Psoas muscle (tissue), 8 donors: ENCODE data around the gene OR6A2. TPM values are rescaled to one million over a fixed set of nuclear protein-coding genes. Genes with fewer than 3 reads are reported as not detected.

Experiments used
- ATAC-seq, 4 donors: fragments of 200-7000 bp; cut with Tn5 transposase; one replicate each; pipeline ENCODE4 v1.9.1; 2020; ENCODE audit warnings: moderate library complexity in 3 of 4, mild to moderate bottlenecking in 2 of 4
- DNase-seq, 2 donors: peaks; one replicate each; pipeline ENCODE4 v3.0.0-alpha.2; 2020
- H3K27ac ChIP-seq: fragments of 200-600 bp; one replicate; pipeline ENCODE4 v1.8.0; 2022
- H3K27me3 ChIP-seq, 3 donors: fragments of 200-600 bp in 1 of 3; one replicate each; pipeline versions ENCODE4 v1.6.1 to v1.8.0; 2013 to 2022; ENCODE audit warnings: low read length in 2 of 3, mild to moderate bottlenecking in 2 of 3, moderate library complexity in 1 of 3; ENCODE audit not compliant: insufficient read depth in 3 of 3
- H3K36me3 ChIP-seq, 2 donors: fragments of 200-600 bp in 1 of 2; one replicate each; pipeline versions ENCODE4 v1.6.1 to v1.8.0; 2013 to 2022; ENCODE audit warnings: low read depth in 1 of 2, mild to moderate bottlenecking in 1 of 2, moderate library complexity in 1 of 2; ENCODE audit not compliant: insufficient read depth in 1 of 2
- H3K4me1 ChIP-seq: fragments of 200-600 bp; one replicate; pipeline ENCODE4 v1.8.0; 2022
- H3K4me3 ChIP-seq: fragments of 200-600 bp; one replicate; pipeline ENCODE4 v1.8.0; 2022; ENCODE audit warnings: mild to moderate bottlenecking
- H3K9me3 ChIP-seq: fragments of 200-600 bp; one replicate; pipeline ENCODE4 v1.8.0; 2022
- WGBS, 3 donors: extraction: QIAGEN DNeasy Blood & Tissue Kit; methylation state at CpG; one replicate each; pipeline versions ENCODE4 v1.1.6 to v1.1.7; 2013; 5-methylcytosine and 5-hydroxymethylcytosine counted together
- intact Hi-C, 2 donors: fragments of 100-400 bp; cut with DNase I; formaldehyde crosslinking; loops; one replicate each; pipeline versions ENCODE4 v1.11.0 to v1.14.2; 2022
- long read RNA-seq, 2 donors: library from polyadenylated mRNA; unstranded; transcript quantifications; one replicate each; pipeline ENCODE4 v2.0.0, GENCODE V29; 2021
- polyA plus RNA-seq, 3 donors: library from polyadenylated mRNA; stranded (reverse); fragments of 200-250 nt; gene quantifications; one replicate each; pipeline ENCODE4 v1.2.3, GENCODE V29; 2013
- total RNA-seq, 4 donors: library from RNA; stranded (reverse); fragmentation: NEBNext Ultra II Directional in 2 of 4; extraction: Animal tissue kit (Norgen Biotek cat#: 25700) in 2 of 4; gene quantifications; one replicate each; pipeline versions ENCODE4 v1.2.1 to v1.2.4, GENCODE V29; 2021 to 2023
- TF ChIP-seq, protein P1 (sequence below): fragments of 200-600 bp; IDR thresholded peaks from one replicate; pipeline ENCODE4 v1.8.0; 2022; ENCODE audit warnings: antibody characterized with exemption
- donor health status: healthy with polysubstance abuse.
- donor health status: DM: no; HTN: no; CAD: no; lungs with moderate emphysema.
- donor health status: Bipolar disorder and iron deficiency.
- donor health status: healthy.
- donor health status: DM: yes; HTN: yes; CAD: no.
- donor health status: DM: no; HTN: no; CAD: no.
- donor health status: DM: no; HTN: no; CAD: no.
- donor health status: DM: yes; HTN: yes; CAD: no.

The OR6A2 gene
- total RNA-seq = not detected
- polyA plus RNA-seq = not detected
- long read RNA-seq, donor 1 = 0 reads
- long read RNA-seq, donor 2 = 0 reads

DNA sequence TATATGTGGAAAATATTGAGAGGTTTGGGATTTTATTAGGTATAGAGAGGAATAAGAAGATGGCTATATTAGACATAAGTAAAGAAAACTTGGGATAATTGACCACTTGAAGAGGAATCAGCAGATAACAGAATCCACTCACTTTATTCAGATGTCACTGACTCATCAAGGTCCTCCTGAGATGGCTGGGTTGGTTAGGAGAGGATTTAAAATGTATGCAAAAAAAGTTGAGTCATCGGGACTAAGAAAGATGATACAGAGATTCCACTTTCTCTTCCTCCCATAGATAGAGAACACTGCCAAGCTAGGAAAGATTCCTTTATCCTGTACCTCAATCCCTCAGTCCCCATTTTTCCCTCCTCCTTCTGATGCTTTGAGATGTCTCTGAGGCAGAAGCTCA is at the start of gene OR6A2:
Gene OR6A2, minus strand, starts transcription at position 288 of the 400 bp plus-strand sequence. CDS start 3,981 bp downstream, outside the sequence.
- Histone ChIP-seq H3K36me3 (no peaks in the 10 kb centered on the region), H3K4me3 (no peak within 1 kb of the TSS), H3K27me3 (no peaks in the 10 kb centered on the region), H3K9me3 (no peaks in the 10 kb centered on the region), H3K4me1 (no peaks in the 10 kb centered on the region), H3K27ac (no peak within 1 kb of the TSS)
- 68 to 81% (median 71%) methylated on average over 1 of the region's 1 CpG for whole genome bisulfite sequencing, 3 donors
- intact Hi-C loops = no loop called here
- no peak for DNase-seq
- TF ChIP-seq, protein P1, sequence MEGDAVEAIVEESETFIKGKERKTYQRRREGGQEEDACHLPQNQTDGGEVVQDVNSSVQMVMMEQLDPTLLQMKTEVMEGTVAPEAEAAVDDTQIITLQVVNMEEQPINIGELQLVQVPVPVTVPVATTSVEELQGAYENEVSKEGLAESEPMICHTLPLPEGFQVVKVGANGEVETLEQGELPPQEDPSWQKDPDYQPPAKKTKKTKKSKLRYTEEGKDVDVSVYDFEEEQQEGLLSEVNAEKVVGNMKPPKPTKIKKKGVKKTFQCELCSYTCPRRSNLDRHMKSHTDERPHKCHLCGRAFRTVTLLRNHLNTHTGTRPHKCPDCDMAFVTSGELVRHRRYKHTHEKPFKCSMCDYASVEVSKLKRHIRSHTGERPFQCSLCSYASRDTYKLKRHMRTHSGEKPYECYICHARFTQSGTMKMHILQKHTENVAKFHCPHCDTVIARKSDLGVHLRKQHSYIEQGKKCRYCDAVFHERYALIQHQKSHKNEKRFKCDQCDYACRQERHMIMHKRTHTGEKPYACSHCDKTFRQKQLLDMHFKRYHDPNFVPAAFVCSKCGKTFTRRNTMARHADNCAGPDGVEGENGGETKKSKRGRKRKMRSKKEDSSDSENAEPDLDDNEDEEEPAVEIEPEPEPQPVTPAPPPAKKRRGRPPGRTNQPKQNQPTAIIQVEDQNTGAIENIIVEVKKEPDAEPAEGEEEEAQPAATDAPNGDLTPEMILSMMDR = no peak
- no peak for ATAC-seq

DNA sequence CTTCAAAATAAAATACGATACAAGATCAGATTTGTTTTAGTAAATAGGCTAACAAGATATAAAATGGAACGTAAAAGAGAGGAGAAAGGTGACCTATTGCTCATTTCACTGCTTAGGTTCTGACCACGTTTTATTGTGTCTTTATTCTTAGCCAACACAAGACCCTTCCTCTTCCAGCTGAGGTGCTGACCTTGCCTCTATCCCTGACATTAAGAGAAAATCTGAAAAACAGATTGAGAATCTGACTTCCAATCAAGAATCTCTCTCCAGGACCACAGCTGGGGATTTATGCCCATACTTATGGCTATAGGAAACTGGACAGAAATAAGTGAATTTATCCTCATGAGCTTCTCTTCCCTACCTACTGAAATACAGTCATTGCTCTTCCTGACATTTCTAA is 45.9 kb upstream of the OR6A2 start, which contains the start of gene OR10A5:
Gene OR10A5, plus strand, starts transcription at position 301 of the 400 bp plus-strand sequence. Its CDS starts 0 bp downstream, at position 301.
- no peaks in the 10 kb centered on the region for H3K4me1 ChIP-seq
- ATAC-seq = no peak
- WGBS, 3 donors = 66 to 78% (median 73%) methylated on average over 3 of the region's 3 CpGs
- no peaks in the 10 kb centered on the region for H3K27me3 ChIP-seq
- TF ChIP-seq, protein P1 = no peak
- H3K27ac ChIP-seq = no peak within 1 kb of the TSS
- no peaks in the 10 kb centered on the region for H3K36me3 ChIP-seq
- no peak within 1 kb of the TSS for H3K4me3 ChIP-seq
- DNase-seq = no peak
- intact Hi-C loops = no loop called here
- H3K9me3 ChIP-seq = peaks cover 2% of the 10 kb centered on the region

DNA sequence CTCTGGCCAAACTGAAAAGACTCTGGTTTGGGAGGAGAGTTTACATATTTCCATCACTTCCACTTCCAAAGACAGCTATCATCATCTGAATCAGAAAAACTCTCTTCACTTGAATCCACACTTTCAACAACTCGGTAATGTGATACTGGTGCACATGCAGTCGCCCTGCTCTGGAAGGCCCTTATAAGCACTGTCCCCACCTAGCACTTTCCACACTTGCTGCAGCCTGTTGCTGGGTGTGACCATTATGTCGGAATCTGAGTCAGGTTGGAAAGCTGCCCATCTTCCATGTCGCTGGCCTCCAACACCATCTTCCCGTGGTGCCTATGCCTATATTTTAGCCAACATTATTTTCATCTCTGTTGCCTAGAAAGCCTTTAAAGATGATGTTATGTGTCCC is 44.9 kb upstream of the OR6A2 start:
- DNase-seq (no peak), ATAC-seq (no peak)
- intact Hi-C loops = no loop called here
- H3K4me1 ChIP-seq = no peaks in the 10 kb centered on the region
- WGBS, 3 donors = 61 to 74% (median 67%) methylated on average over 5 of the region's 5 CpGs
- H3K9me3 ChIP-seq = peaks cover 2% of the 10 kb centered on the region
- no peaks in the 10 kb centered on the region for H3K27me3 ChIP-seq
- TF ChIP-seq, protein P1 = no peak
- no peaks in the 10 kb centered on the region for H3K36me3 ChIP-seq
- H3K4me3 ChIP-seq = no peak overlapping the region
- no peak overlapping the region for H3K27ac ChIP-seq

DNA sequence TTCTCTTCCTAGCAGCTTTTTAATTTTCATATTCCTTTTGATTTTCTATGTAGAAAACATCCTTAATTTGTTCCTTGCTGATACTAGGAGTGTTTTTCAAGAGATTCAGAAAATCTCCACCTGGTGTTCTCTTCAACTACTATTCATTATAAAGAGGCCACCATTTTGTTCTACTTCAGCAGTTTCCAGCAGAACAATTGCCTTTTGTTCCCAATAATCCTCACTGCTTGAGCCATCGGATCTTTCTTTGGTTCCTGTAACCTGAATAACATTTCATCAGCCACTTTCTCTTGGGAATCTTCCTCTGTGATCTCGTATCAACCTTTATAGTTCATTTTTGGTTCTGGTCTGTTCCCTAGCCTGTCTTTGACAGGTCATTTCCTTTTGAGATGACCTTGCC is 44.2 kb upstream of the OR6A2 start:
- TF ChIP-seq, protein P1 = no peak
- no peak for ATAC-seq
- intact Hi-C loops = no loop called here
- WGBS, 3 donors = 17 to 26% (median 17%) methylated on average over 2 of the region's 2 CpGs
- no peaks in the 10 kb centered on the region for H3K4me1 ChIP-seq
- no peak for DNase-seq
- H3K9me3 ChIP-seq = peaks cover 2% of the 10 kb centered on the region
- H3K4me3 ChIP-seq = no peak overlapping the region
- H3K36me3 ChIP-seq = no peaks in the 10 kb centered on the region
- H3K27me3 ChIP-seq = no peaks in the 10 kb centered on the region
- H3K27ac ChIP-seq = no peak overlapping the region

DNA sequence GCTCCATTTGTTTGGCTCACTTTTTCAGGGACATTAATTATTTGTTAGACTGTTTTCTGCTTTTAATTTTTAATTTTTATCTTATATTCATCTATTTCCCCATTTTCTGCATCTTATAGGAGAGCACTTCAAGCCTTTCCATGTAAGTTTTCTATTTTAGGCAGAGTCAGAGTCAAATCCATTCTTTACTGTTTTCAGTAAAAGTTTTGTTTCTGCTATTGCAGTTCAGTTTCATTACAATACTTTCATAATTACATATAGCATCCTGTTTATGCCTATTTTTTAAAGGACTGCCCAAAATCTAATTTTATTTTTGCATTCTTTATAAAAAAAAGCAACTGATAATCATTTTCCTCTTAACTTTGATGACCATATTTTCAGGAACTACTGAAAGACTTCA is 42.2 kb upstream of the OR6A2 start:
- TF ChIP-seq, protein P1 = no peak
- intact Hi-C loops = no loop called here
- Histone ChIP-seq H3K27ac (no peak overlapping the region), H3K4me3 (no peak overlapping the region), H3K9me3 (peaks cover 2% of the 10 kb centered on the region), H3K36me3 (no peaks in the 10 kb centered on the region), H3K27me3 (no peaks in the 10 kb centered on the region), H3K4me1 (no peaks in the 10 kb centered on the region)
- DNase-seq = no peak
- ATAC-seq = no peak
